Urothelium cell line (cell line): ENCODE measurements around the gene ZSCAN1.
"Not testable (repeated sequence)": the region's sequence is repeated elsewhere in the genome, so short reads cannot be mapped to it uniquely, and the experiment has no call there.

ENCODE experiments used
- DNase-seq: peaks from one replicate; pipeline ENCODE4 v3.0.0; 2011; ENCODE audit warnings: low spot score, mixed read lengths
- FAIRE-seq: peaks from 2 replicates; lab custom pipeline; 2011; peaks lifted over from hg19 to GRCh38; lab: Jason Lieb, UNC

ZSCAN1 gene

GRCh38 chr19:58033741-58034476 is at the start of gene ZSCAN1:
ZSCAN1 (plus strand) TSS chr19:58034025; CDS start chr19:58037837, 3,812 bp downstream.
- DNase-seq: peak; percentile 78
- FAIRE-seq: no peak

GRCh38 chr19:57992841-57993240 is 41.0 kb upstream of the ZSCAN1 start:
- no peak for FAIRE-seq

GRCh38 chr19:58000677-58001076 is 33.1 kb upstream of the ZSCAN1 start:
- FAIRE-seq: no peak

More at GRCh38 chr19:57992841-57993240, 41.0 kb upstream of the ZSCAN1 start:
- no peak for DNase-seq

GRCh38 chr19:58001895-58002369 is 31.9 kb upstream of the ZSCAN1 start:
- no peak for FAIRE-seq
- DNase-seq: no peak

More at GRCh38 chr19:58000677-58001076, 33.1 kb upstream of the ZSCAN1 start:
- no peak for DNase-seq

- DNase-seq (peak; percentile 91), FAIRE-seq (peak; percentile 67)
Measured at GRCh38 chr19:58002384-58003173, 31.2 kb upstream of the ZSCAN1 start, which contains the start of gene ZNF606. ZNF606 (minus strand) TSS chr19:58002820; CDS start chr19:58001319, 1,501 bp downstream.

GRCh38 chr19:58003174-58003828 is 30.5 kb upstream of the ZSCAN1 start:
- DNase-seq: no peak
- no peak for FAIRE-seq

GRCh38 chr19:58007285-58007684 is 26.5 kb upstream of the ZSCAN1 start:
- FAIRE-seq (no peak), DNase-seq (no peak)

- DNase-seq, FAIRE-seq: not testable (repeated sequence)
Measured at GRCh38 chr19:58008877-58009276, 24.9 kb upstream of the ZSCAN1 start.

- FAIRE-seq: no peak
- no peak for DNase-seq
Measured at GRCh38 chr19:58009301-58009665, 24.5 kb upstream of the ZSCAN1 start.

GRCh38 chr19:58009666-58010301 is 24.0 kb upstream of the ZSCAN1 start:
- DNase-seq (peak; percentile 93), FAIRE-seq (peak; percentile 92)

- no peak for DNase-seq
- FAIRE-seq: no peak
Measured at GRCh38 chr19:58010507-58010906, 23.3 kb upstream of the ZSCAN1 start.

GRCh38 chr19:58014141-58014540 is 19.7 kb upstream of the ZSCAN1 start:
- DNase-seq: no peak
- FAIRE-seq: no peak

- FAIRE-seq: no peak
- DNase-seq: no peak
Measured at GRCh38 chr19:58020129-58020528, 13.7 kb upstream of the ZSCAN1 start.

GRCh38 chr19:58021541-58022282 is 12.1 kb upstream of the ZSCAN1 start:
- DNase-seq: peak; percentile 29
- no peak for FAIRE-seq

- FAIRE-seq: no peak
- no peak for DNase-seq
Measured at GRCh38 chr19:58022283-58022660, 11.6 kb upstream of the ZSCAN1 start.

GRCh38 chr19:58024661-58025060 is 9.2 kb upstream of the ZSCAN1 start:
- FAIRE-seq: no peak
- DNase-seq: no peak

- DNase-seq (no peak), FAIRE-seq (no peak)
Measured at GRCh38 chr19:58034477-58034793, 610 bp downstream of the ZSCAN1 start.

- DNase-seq: no peak
- no peak for FAIRE-seq
Measured at GRCh38 chr19:58035863-58036262, 2.0 kb downstream of the ZSCAN1 start.

GRCh38 chr19:58037927-58038687 is 4.3 kb downstream of the ZSCAN1 start:
- DNase-seq (no peak), FAIRE-seq (no peak)
